Measurements from ENCODE around the gene FAM13B.
"Not testable (repeated sequence)": the region's sequence is repeated elsewhere in the genome, so short reads cannot be mapped to it uniquely, and the experiment has no call there.

FAM13B gene

GRCh38 chr5:138018849-138019248 lies 14.0 kb downstream of the FAM13B start:
- peaks cover 70% of the 10 kb centered on the region for H3K36me3 ChIP-seq (ENCODE audit: insufficient read depth, low read length)
- H3K4me1 ChIP-seq (ENCODE audit: insufficient read depth, low read length): peaks cover 8% of the 10 kb centered on the region; the same call in 1 of the 2 replicates
- no peaks in the 10 kb centered on the region for H3K9me3 ChIP-seq (ENCODE audit: insufficient read depth, low read depth, low read length)
- no peak overlapping the region for H3K4me3 ChIP-seq (ENCODE audit: low read length)
- H3K9ac ChIP-seq (ENCODE audit: low read depth, low read length): no peak overlapping the region
- 86% methylated on average over 3 of the region's 3 CpGs for WGBS
- H3K27ac ChIP-seq (ENCODE audit: low read depth, low read length): no peak overlapping the region
- H3K27me3 ChIP-seq (ENCODE audit: insufficient read depth, low read length): no peaks in the 10 kb centered on the region

- H3K27ac ChIP-seq (ENCODE audit: low read depth, low read length): no peak overlapping the region
- H3K27me3 ChIP-seq (ENCODE audit: insufficient read depth, low read length): no peaks in the 10 kb centered on the region
- no peak overlapping the region for H3K4me3 ChIP-seq (ENCODE audit: low read length)
- peaks cover 86% of the 10 kb centered on the region for H3K36me3 ChIP-seq (ENCODE audit: insufficient read depth, low read length)
- H3K9me3 ChIP-seq (ENCODE audit: insufficient read depth, low read depth, low read length): no peaks in the 10 kb centered on the region
- H3K4me1 ChIP-seq (ENCODE audit: insufficient read depth, low read length): peaks cover 1% of the 10 kb centered on the region; the same call in 1 of the 2 replicates
- no peak overlapping the region for H3K9ac ChIP-seq (ENCODE audit: low read depth, low read length)
- 98% methylated on average over 2 of the region's 2 CpGs for WGBS
Measured at GRCh38 chr5:138015916-138016315, 17.0 kb downstream of the FAM13B start.

- Histone ChIP-seq H3K36me3 (ENCODE audit: insufficient read depth, low read length) (peaks cover 91% of the 10 kb centered on the region), H3K4me3 (ENCODE audit: low read length) (no peak overlapping the region), H3K27ac (ENCODE audit: low read depth, low read length) (no peak overlapping the region), H3K27me3 (ENCODE audit: insufficient read depth, low read length) (no peaks in the 10 kb centered on the region), H3K9me3 (ENCODE audit: insufficient read depth, low read depth, low read length) (no peaks in the 10 kb centered on the region), H3K9ac (ENCODE audit: low read depth, low read length) (no peak overlapping the region), H3K4me1 (ENCODE audit: insufficient read depth, low read length) (no peaks in the 10 kb centered on the region)
Measured at GRCh38 chr5:138011991-138012390, 20.9 kb downstream of the FAM13B start.

- Histone ChIP-seq H3K4me3 (ENCODE audit: low read length) (no peak overlapping the region), H3K27me3 (ENCODE audit: insufficient read depth, low read length) (no peaks in the 10 kb centered on the region), H3K4me1 (ENCODE audit: insufficient read depth, low read length) (no peaks in the 10 kb centered on the region), H3K9me3 (ENCODE audit: insufficient read depth, low read depth, low read length) (no peaks in the 10 kb centered on the region), H3K36me3 (ENCODE audit: insufficient read depth, low read length) (peaks cover 60% of the 10 kb centered on the region), H3K27ac (ENCODE audit: low read depth, low read length) (no peak overlapping the region), H3K9ac (ENCODE audit: low read depth, low read length) (no peak overlapping the region)
- WGBS: 98% methylated on average over 6 of the region's 6 CpGs
Measured at GRCh38 chr5:138000102-138000723, 32.7 kb downstream of the FAM13B start.

DNA sequence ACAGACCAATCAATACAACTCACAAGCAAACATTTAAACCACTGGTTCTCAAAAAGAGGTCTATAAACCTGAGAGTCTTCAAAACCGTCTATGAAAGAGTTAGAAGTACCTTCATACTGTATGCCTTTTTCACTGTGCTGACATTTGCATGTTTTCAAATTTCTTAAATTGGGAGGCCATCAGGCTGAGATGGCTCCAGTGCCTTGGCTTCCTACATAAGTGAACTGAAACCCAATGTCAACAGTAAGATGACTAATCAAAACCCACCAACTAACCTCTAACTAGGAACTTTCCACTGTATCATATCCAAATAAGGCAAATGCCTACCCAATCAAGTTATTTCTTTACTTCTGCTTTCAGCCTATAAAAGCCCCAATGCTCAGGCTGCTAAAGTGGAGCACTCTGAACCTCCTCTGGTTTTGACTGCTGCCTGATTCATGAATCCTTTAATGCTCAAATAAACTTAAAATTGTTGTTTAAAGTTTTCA lies 35.1 kb downstream of the FAM13B start:
- Histone ChIP-seq H3K27ac (ENCODE audit: low read depth, low read length) (no peak overlapping the region), H3K9me3 (ENCODE audit: insufficient read depth, low read depth, low read length) (no peaks in the 10 kb centered on the region), H3K4me3 (ENCODE audit: low read length) (no peak overlapping the region), H3K36me3 (ENCODE audit: insufficient read depth, low read length) (peaks cover 41% of the 10 kb centered on the region), H3K9ac (ENCODE audit: low read depth, low read length) (no peak overlapping the region), H3K27me3 (ENCODE audit: insufficient read depth, low read length) (no peaks in the 10 kb centered on the region), H3K4me1 (ENCODE audit: insufficient read depth, low read length) (no peaks in the 10 kb centered on the region)
- WGBS: 98% methylated on average over 1 of the region's 1 CpG

DNA sequence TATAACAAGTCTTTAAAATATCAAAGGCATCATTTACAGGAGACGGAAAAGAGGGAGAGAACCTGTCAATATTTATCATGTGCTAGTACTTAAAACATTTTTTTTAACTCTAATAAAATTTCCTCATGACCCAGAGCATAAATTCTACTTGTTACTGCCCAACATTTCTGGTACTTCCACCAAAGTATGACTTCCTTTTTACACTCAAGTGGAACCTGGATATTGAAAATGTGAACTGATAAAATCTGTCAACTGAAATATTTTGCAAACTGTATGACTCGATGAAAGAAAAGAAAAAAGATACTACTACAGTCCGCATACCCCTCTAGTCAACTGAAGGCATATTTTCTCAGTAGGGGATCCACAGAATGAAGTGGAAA lies 37.1 kb downstream of the FAM13B start:
- WGBS: 89% methylated on average over 3 of the region's 3 CpGs
- Histone ChIP-seq H3K4me3 (ENCODE audit: low read length) (no peak overlapping the region), H3K36me3 (ENCODE audit: insufficient read depth, low read length) (peaks cover 42% of the 10 kb centered on the region), H3K27me3 (ENCODE audit: insufficient read depth, low read length) (no peaks in the 10 kb centered on the region), H3K27ac (ENCODE audit: low read depth, low read length) (no peak overlapping the region), H3K9ac (ENCODE audit: low read depth, low read length) (no peak overlapping the region), H3K9me3 (ENCODE audit: insufficient read depth, low read depth, low read length) (no peaks in the 10 kb centered on the region), H3K4me1 (ENCODE audit: insufficient read depth, low read length) (no peaks in the 10 kb centered on the region)

DNA sequence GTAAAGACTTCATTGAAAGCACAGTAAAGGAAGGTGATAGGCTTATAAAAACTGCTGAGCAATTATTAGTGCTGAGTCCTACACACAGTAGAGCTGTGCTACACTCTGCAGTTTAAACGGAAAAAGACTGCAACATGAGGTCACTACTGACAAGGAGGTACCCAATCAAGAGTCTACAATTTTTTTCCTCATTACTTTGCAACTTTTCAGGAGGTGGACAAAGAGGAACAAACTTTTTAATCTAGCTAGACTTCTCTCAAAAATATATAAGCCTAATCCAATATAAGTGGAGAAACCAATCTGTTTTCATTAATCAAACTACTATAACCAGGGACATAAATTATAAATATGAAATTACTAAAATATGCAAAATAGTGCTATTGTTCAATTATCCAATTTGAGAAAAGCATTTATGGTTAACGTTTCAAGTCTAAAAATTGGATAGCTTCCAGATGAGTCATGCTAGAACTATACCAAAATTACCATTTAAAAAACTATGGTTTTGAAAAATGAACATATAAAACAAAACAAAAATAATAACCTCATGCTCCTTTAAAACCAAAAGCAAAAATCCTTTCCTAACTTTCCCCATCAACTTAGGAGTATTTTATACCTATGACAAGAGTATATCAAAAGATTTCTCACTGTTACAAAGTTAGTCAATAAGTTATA lies 37.7 kb downstream of the FAM13B start:
- H3K36me3 ChIP-seq (ENCODE audit: insufficient read depth, low read length): peaks cover 42% of the 10 kb centered on the region
- no peak overlapping the region for H3K9ac ChIP-seq (ENCODE audit: low read depth, low read length)
- H3K4me1 ChIP-seq (ENCODE audit: insufficient read depth, low read length): no peaks in the 10 kb centered on the region
- no peak overlapping the region for H3K4me3 ChIP-seq (ENCODE audit: low read length)
- H3K9me3 ChIP-seq (ENCODE audit: insufficient read depth, low read depth, low read length): no peaks in the 10 kb centered on the region
- no peaks in the 10 kb centered on the region for H3K27me3 ChIP-seq (ENCODE audit: insufficient read depth, low read length)
- WGBS: 80% methylated on average over 1 of the region's 2 CpGs
- no peak overlapping the region for H3K27ac ChIP-seq (ENCODE audit: low read depth, low read length)

DNA sequence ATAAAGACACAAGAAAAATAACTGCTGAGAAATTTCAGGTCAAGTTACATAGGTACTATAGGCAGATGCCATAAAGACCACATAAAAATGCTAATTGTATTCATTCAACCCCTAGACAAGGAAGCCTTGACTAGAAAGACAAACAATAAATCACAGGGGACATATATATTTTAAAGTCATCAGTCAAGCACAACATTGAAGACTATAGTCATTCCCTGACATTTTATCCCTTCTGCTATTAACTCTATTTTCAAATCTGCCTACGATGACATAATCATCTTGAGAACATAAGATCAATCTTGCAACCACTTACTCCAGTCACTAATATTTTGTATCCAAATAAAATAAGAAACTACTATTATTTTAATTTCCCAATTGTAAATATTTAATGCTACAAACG lies 38.3 kb downstream of the FAM13B start:
- Histone ChIP-seq H3K9me3 (ENCODE audit: insufficient read depth, low read depth, low read length) (no peaks in the 10 kb centered on the region), H3K27me3 (ENCODE audit: insufficient read depth, low read length) (no peaks in the 10 kb centered on the region), H3K4me3 (ENCODE audit: low read length) (no peak overlapping the region), H3K36me3 (ENCODE audit: insufficient read depth, low read length) (peaks cover 38% of the 10 kb centered on the region), H3K27ac (ENCODE audit: low read depth, low read length) (no peak overlapping the region), H3K4me1 (ENCODE audit: insufficient read depth, low read length) (no peaks in the 10 kb centered on the region), H3K9ac (ENCODE audit: low read depth, low read length) (no peak overlapping the region)
- WGBS: 96% methylated on average over 2 of the region's 2 CpGs

- Histone ChIP-seq H3K36me3 (ENCODE audit: insufficient read depth, low read length) (peaks cover 50% of the 10 kb centered on the region), H3K4me1 (ENCODE audit: insufficient read depth, low read length) (no peaks in the 10 kb centered on the region), H3K9ac (ENCODE audit: low read depth, low read length) (no peak overlapping the region), H3K27ac (ENCODE audit: low read depth, low read length) (no peak overlapping the region), H3K27me3 (ENCODE audit: insufficient read depth, low read length) (no peaks in the 10 kb centered on the region), H3K9me3 (ENCODE audit: insufficient read depth, low read depth, low read length) (no peaks in the 10 kb centered on the region), H3K4me3 (ENCODE audit: low read length) (no peak overlapping the region)
- WGBS: 89% methylated on average over 5 of the region's 5 CpGs
Measured at GRCh38 chr5:137989419-137989818, 43.5 kb downstream of the FAM13B start.

DNA sequence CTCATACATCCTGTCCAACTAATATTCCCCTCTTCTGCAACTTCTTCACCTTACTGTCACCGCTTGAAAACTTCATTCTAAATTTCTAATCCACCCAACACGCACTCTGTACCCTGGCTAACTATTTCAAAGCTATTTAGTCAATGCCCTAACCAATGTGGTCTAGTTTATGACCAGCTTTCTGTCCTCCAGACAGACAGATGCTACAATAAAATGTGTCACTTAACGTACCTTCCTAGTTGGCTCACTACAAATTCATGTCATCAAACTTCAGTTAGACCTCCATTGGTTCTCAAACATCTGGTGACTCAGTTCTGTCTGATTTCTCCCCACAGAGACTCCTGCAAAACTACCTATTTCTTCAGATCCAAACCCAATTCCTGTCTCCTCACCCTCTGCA lies 57.7 kb downstream of the FAM13B start:
- Histone ChIP-seq H3K9ac (ENCODE audit: low read depth, low read length) (no peak overlapping the region), H3K36me3 (ENCODE audit: insufficient read depth, low read length) (peaks cover 45% of the 10 kb centered on the region), H3K4me1 (ENCODE audit: insufficient read depth, low read length) (no peaks in the 10 kb centered on the region), H3K4me3 (ENCODE audit: low read length) (no peak overlapping the region), H3K9me3 (ENCODE audit: insufficient read depth, low read depth, low read length) (0 out of 2 replicates have a peak, but pooled peaks cover 2% of the 10 kb centered on the region), H3K27me3 (ENCODE audit: insufficient read depth, low read length) (no peaks in the 10 kb centered on the region), H3K27ac (ENCODE audit: low read depth, low read length) (no peak overlapping the region)
- 95% methylated on average over 3 of the region's 3 CpGs for WGBS

DNA sequence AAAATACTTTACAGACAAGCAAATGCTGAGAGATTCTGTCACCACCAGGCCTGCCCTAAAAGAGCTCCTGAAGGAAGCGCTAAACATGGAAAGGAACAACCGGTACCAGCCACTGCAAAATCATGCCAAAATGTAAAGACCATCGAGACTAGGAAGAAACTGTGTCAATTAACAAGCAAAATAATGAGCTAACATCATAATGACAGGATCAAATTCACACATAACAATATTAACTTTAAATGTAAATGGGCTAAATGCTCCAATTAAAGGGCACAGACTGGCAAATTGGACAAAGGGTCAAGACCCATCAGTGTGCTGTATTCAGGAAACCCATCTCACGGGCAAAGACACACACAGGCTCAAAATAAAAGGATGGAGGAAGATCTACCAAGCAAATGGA lies 62.5 kb downstream of the FAM13B start:
- H3K4me3 ChIP-seq (ENCODE audit: low read length): not testable (repeated sequence)

More for the DNA sequence above, 62.5 kb downstream of the FAM13B start:
- WGBS: 96% methylated on average over 3 of the region's 4 CpGs
- H3K9ac ChIP-seq (ENCODE audit: low read depth, low read length); H3K27ac ChIP-seq (ENCODE audit: low read depth, low read length); H3K4me1 ChIP-seq (ENCODE audit: insufficient read depth, low read length); H3K27me3 ChIP-seq (ENCODE audit: insufficient read depth, low read length): not testable (repeated sequence)
- H3K36me3 ChIP-seq (ENCODE audit: insufficient read depth, low read length): peaks cover 38% of the 10 kb centered on the region
- H3K9me3 ChIP-seq (ENCODE audit: insufficient read depth, low read depth, low read length): peaks cover 12% of the 10 kb centered on the region
